Right lobe of liver (tissue), 6 donors: Measurements from ENCODE around the gene FILIP1L. TPM values are rescaled to one million over a fixed set of nuclear protein-coding genes. Genes with fewer than 3 reads are reported as not detected.
"Not testable (repeated sequence)": the region's sequence is repeated elsewhere in the genome, so short reads cannot be mapped to it uniquely, and the experiment has no call there.

ENCODE experiments used
- ATAC-seq, 4 donors: fragments of 200-7000 bp; cut with Tn5 transposase; one replicate each; pipeline ENCODE4 v1.9.1; 2020; ENCODE audit warnings: mild to moderate bottlenecking in 4 of 4, moderate library complexity in 4 of 4
- DNase-seq, 3 donors: peaks; one replicate each; pipeline ENCODE4 v3.0.0-alpha.2; 2020
- H3K27ac ChIP-seq, 3 donors: fragments of 200-600 bp; one replicate each; pipeline ENCODE4 v1.8.0; 2022
- H3K27me3 ChIP-seq, 2 donors: fragments of 200-600 bp; one replicate each; pipeline ENCODE4 v1.8.0; 2022
- H3K36me3 ChIP-seq, 4 donors: fragments of 200-600 bp; sonication (generic) in 1 of 4; one replicate each; pipeline versions ENCODE4 v1.5.1 to v1.8.0; 2017 to 2022; ENCODE audit warnings: control low read depth in 1 of 4
- H3K4me1 ChIP-seq, 4 donors: fragments of 200-600 bp; sonication (generic) in 1 of 4; one replicate each; pipeline versions ENCODE4 v1.5.1 to v1.8.0; 2017 to 2022; ENCODE audit warnings: control low read depth in 1 of 4
- H3K4me3 ChIP-seq, 3 donors: fragments of 200-600 bp; one replicate each; pipeline ENCODE4 v1.8.0; 2022
- H3K9me3 ChIP-seq, 4 donors: fragments of 200-600 bp; sonication (generic) in 1 of 4; one replicate each; pipeline versions ENCODE4 v1.5.1 to v1.8.0; 2017 to 2022; ENCODE audit warnings: control low read depth in 1 of 4
- POLR2A ChIP-seq: fragments of 450-650 bp; IDR thresholded peaks from one replicate; pipeline ENCODE4 v1.6.1; 2017; ENCODE audit warnings: antibody characterized with exemption, mild to moderate bottlenecking
- WGBS: methylation state at CpG from one replicate; pipeline ENCODE4 v1.1.6; 2018; ENCODE audit warnings: low coverage, low lambda C conversion rate; ENCODE audit not compliant: insufficient coverage; ENCODE audit errors: missing lambda C conversion rate; 5-methylcytosine and 5-hydroxymethylcytosine counted together
- intact Hi-C, 2 donors: fragments of 100-400 bp; cut with DNase I; formaldehyde crosslinking; loops; one replicate each; pipeline versions ENCODE4 v1.11.2 to v1.14.1; 2022
- total RNA-seq, 6 experiments: library from RNA; depleted of rRNA in 2 of 6; stranded (reverse); fragments of >200 nt in 2 of 6; fragmentation: NEBNext Ultra II Directional in 3 of 6; extraction: Animal tissue kit (Norgen Biotek cat#: 25700) in 3 of 6; gene quantifications; one replicate each; pipeline versions ENCODE4 v1.1.0 to v1.2.4, GENCODE V29; 2016 to 2023
- TF ChIP-seq, protein P1 (sequence below), 4 donors: fragments of 200-600 bp in 3 of 4; fragments of 450-650 bp in 1 of 4; IDR thresholded peaks; one replicate each; pipeline versions ENCODE4 v1.5.1 to v1.8.0; 2016 to 2022; ENCODE audit warnings: antibody characterized with exemption in 4 of 4, mild to moderate bottlenecking in 2 of 4
- donor health status: DM: no; HTN: yes; CAD: no.
- donor health status: DM: no; HTN: no; CAD: no.
- donor health status: DM: no; HTN: no; CAD: no.
- donor health status: DM: no; HTN: yes; CAD: no.
- donor health status: DM: no; HTN: yes; CAD: no.

FILIP1L gene
- total RNA-seq, 6 experiments from 2014 or later: 0.97 to 10.8 (median 3.6) TPM

DNA sequence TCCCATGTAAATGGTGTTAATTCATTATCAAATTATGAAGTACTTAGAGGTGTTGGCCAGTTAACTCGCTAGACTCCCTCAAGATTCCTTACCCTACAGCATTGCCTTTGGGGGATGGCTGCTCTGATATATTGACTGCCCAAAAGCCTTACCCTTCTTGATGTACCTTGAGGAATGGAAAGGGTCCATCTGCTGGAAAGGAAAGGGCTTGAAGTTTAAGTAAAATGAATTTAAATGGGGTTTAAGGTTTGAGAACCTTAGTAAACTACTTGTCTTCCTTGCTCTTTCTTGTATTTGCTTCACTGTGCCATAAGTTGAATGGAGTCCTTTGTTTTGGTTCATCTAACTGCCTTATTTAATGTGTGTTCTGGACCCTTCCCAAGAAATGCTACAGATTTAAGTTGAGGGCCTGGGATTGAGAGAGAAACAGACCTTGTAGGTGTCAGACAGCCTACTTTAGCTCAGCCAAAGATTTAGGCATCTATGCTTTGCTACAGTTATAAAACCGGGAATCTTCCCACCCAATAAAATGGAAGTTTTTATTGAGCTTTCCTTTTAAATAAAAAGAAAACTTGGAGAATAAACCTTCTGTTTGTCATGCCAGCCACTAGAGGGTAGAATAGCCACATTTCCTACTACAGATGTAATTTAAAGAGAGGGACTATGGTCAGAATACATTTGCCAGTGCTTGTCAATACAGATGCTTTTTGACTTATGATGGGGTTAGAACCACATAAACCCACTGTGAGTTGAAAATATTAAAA is 271.3 kb downstream of the FILIP1L start:
- Histone ChIP-seq H3K36me3 (no peaks in the 10 kb centered on the region), H3K4me3 (no peak overlapping the region), H3K27ac (peak overlapping the region in 1 of 3 donors; percentile 30), H3K4me1 (peaks cover 0 to 5% (median 0%) of the 10 kb centered on the region in 4 donors), H3K9me3 (no peaks in the 10 kb centered on the region), H3K27me3 (no peaks in the 10 kb centered on the region)
- intact Hi-C loops: no loop called here
- ATAC-seq (peak; percentile 71 to 86 (median 82)), DNase-seq (no peak)
- WGBS: 63% methylated on average over 2 of the region's 2 CpGs
- no peak for TF ChIP-seq POLR2A
- TF ChIP-seq, protein P1, sequence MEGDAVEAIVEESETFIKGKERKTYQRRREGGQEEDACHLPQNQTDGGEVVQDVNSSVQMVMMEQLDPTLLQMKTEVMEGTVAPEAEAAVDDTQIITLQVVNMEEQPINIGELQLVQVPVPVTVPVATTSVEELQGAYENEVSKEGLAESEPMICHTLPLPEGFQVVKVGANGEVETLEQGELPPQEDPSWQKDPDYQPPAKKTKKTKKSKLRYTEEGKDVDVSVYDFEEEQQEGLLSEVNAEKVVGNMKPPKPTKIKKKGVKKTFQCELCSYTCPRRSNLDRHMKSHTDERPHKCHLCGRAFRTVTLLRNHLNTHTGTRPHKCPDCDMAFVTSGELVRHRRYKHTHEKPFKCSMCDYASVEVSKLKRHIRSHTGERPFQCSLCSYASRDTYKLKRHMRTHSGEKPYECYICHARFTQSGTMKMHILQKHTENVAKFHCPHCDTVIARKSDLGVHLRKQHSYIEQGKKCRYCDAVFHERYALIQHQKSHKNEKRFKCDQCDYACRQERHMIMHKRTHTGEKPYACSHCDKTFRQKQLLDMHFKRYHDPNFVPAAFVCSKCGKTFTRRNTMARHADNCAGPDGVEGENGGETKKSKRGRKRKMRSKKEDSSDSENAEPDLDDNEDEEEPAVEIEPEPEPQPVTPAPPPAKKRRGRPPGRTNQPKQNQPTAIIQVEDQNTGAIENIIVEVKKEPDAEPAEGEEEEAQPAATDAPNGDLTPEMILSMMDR (IDR thresholded peaks at IDR 0.05): peak; percentile 52 to 78 (median 69)

DNA sequence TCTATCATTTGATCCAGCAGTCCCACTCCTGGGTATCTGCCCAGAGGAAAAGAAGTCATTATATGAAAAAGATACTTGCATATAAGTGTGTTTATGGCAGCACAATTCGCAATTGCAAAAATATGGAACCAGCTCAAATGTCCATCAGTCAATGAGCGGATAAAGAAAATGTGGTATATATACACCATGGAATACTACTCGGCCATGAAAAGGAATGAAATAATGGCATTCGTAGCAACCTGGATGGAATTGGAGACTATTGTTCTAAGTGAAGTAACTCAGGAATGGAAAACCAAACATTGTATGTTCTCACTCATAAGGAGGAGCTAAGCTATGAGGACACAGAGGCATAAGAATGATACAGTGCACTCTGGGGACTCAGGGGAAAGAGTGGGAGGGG is 272.4 kb downstream of the FILIP1L start:
- H3K4me3 ChIP-seq, ATAC-seq, H3K27ac ChIP-seq, H3K9me3 ChIP-seq, intact Hi-C loops, DNase-seq, H3K4me1 ChIP-seq, H3K36me3 ChIP-seq, H3K27me3 ChIP-seq: not testable (repeated sequence)
- 95% methylated on average over 4 of the region's 4 CpGs for WGBS

GRCh38 chr3:99839613-99840012 is 274.7 kb downstream of the FILIP1L start:
- intact Hi-C loops: loop anchor here (5.0 to 10.0 kb wide), 3 partner anchors 225 to 415 kb away; no protein-coding TSS in a partner anchor
- no peaks in the 10 kb centered on the region for H3K36me3 ChIP-seq
- WGBS: 75% methylated on average over 1 of the region's 1 CpG
- DNase-seq: no peak
- no peaks in the 10 kb centered on the region for H3K27me3 ChIP-seq
- no peak overlapping the region for H3K27ac ChIP-seq
- TF ChIP-seq, protein P1 (IDR thresholded peaks at IDR 0.05): no peak
- TF ChIP-seq POLR2A: no peak
- no peak overlapping the region for H3K4me3 ChIP-seq
- no peaks in the 10 kb centered on the region for H3K9me3 ChIP-seq
- H3K4me1 ChIP-seq: no peaks in the 10 kb centered on the region
- ATAC-seq: no peak

DNA sequence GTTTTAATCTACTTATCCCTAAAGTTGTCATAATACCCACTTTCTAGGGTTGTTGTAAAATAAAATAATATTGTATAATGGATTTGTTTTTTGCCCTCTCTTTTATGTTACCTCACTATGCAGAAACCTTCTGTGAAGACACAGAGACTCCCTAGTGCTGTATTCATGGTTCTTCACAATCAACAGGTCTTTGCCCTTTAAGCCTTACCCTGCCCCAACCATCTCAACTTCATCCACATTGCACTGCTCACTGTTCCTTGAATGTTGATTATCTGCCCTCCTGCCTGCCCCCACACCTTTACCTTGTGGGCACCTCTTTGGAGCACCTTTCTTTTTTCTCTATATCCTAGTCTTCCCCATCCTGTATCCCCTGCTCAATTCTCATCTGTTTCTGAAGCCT is 275.5 kb downstream of the FILIP1L start:
- intact Hi-C loops: loop anchor here (5.0 to 10.0 kb wide), 3 partner anchors 226 to 416 kb away; no protein-coding TSS in a partner anchor
- Histone ChIP-seq H3K27ac (no peak overlapping the region), H3K9me3 (no peaks in the 10 kb centered on the region), H3K4me1 (no peaks in the 10 kb centered on the region), H3K27me3 (no peaks in the 10 kb centered on the region), H3K4me3 (no peak overlapping the region), H3K36me3 (no peaks in the 10 kb centered on the region)
- ATAC-seq: no peak
- DNase-seq: no peak
- TF ChIP-seq, protein P1 (IDR thresholded peaks at IDR 0.05): no peak
- no peak for TF ChIP-seq POLR2A

GRCh38 chr3:99837715-99838114 is 276.6 kb downstream of the FILIP1L start:
- Histone ChIP-seq H3K27me3 (no peaks in the 10 kb centered on the region), H3K4me1 (no peaks in the 10 kb centered on the region), H3K9me3 (no peaks in the 10 kb centered on the region), H3K4me3 (no peak overlapping the region), H3K36me3 (no peaks in the 10 kb centered on the region), H3K27ac (no peak overlapping the region)
- no peak for ATAC-seq
- DNase-seq: no peak
- 100% methylated on average over 1 of the region's 1 CpG for WGBS
- intact Hi-C loops: loop anchor here (5.0 to 10.0 kb wide), 3 partner anchors 227 to 417 kb away; no protein-coding TSS in a partner anchor
- no peak for TF ChIP-seq POLR2A
- TF ChIP-seq, protein P1 (IDR thresholded peaks at IDR 0.05): no peak
